NK-92 (cell line): ENCODE data around the gene HELLS.
"Not testable (repeated sequence)": the region's sequence is repeated elsewhere in the genome, so short reads cannot be mapped to it uniquely, and the experiment has no call there.

Experiments used
- DNase-seq: peaks from one replicate; lab custom pipeline; 2025; ENCODE audit not compliant: unreplicated experiment; lab: John Stamatoyannopoulos, UW

Gene HELLS

DNA sequence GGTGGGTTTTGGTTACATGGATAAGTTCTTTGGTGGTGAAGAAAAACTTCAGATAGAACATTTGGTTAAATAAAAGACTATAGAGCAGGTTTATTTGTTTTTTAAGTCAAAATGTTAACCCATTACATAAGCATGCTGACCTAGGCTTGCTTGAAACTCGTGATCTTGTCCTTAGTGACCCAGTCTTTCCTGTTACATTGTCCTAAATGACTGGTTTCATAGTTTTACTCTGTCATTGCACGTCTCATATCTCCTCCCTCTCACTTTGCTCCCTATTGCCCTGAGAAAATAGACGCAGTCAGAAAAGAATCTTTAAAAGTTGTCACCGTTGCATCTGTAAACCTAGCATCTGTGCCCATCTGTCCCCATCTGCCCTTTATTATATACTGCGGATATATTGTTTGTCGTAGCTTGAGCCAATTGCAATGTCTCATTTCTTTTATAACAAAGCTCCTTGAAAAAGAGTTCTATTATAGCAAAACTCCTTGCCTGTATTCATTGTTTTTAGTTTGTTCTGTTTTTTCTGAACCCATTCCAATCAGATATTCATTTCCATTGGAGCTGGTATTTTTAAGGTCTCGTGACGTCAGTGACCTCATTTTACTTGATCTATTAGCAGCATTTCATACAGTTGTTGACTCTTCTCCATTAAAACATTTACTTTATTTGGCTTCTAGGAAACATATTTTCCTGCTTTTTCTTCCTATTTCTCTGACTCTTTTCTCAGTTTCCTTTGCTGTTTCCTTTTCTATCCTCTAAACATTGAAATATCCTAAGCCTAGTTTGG is 57.3 kb downstream of the HELLS start:
- no peak for DNase-seq

DNA sequence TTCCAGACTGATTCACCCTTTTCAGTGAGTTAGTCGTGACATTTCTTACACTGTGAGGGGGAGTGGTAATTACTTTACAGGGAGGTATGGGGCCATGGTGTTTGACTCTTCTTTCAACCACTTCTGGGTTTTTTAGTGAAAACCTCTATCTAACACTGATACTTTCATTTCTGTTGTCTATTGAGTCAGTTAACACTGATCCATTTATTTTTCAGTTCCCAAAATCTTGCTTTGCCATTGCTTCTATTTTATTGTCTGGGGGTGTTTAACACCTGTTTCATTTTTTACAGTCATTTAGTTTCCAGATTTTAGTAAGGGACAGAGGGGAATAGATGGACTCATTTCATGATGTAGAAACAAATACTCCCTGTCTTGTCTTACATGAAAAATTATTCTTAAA is 61.5 kb downstream of the HELLS start:
- no peak for DNase-seq

DNA sequence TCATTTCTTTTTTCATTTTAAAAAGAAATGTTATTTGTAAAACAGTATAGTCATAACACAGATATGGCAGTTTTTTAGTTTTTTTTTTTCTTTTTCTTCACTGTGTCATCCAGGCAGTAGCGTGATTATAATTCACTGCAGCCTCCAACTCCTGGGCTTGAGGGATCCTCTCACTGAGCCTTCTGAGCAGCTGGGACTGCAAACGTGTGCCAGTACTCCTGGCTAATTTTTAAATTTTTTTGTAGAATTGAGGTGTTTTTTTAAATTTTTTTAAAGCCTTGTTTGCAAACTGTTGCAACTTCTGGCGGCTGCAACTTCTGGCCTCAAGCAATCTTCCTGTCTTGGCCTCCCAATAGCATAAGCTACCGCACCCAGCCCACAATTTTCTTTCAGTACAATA is 63.0 kb downstream of the HELLS start:
- no peak for DNase-seq

DNA sequence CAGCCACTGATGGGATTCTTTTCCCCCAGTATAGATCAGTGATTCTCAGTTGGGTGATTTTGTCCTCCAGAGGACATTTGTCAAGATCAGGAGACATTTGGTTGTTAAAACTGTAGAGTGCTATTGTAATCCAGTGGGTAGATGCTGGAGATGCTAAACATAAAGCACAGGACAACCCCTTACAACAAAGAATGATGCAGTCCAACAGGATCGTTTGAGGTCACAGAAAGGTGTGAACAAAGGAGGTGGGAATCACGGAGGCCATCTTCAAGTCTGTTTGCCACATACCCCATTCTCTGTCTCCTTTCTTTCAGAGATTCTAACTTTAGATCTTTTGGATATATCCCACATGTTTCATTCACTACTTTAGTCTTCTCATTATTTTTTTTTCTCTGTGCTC is 69.0 kb downstream of the HELLS start:
- no peak for DNase-seq

DNA sequence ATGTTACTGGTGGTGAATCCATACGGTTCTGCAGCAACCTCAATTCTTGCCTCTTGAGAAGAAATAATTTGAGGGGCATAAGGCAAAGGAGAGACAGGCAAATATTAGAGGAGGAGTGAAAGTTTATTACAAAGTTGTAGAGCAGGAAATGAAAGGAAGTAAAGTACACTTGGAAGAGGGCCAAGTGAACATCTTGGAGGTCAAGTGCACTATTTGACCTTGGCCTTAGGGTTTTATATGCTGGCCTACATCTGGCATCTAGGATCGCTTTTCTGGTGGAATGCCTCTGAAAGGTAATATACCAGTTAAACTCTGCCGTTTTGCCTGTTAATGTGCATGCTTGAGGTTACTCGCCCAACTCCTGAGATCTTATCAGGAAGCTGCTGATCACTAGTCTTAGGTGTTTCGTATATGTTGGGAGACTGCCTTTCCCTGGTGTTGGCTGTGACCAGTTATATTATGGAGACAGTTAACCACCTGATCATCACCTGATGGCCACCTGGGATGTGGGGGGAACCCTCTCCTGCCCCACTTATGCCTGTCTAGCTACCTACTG is 71.9 kb downstream of the HELLS start:
- no peak for DNase-seq

DNA sequence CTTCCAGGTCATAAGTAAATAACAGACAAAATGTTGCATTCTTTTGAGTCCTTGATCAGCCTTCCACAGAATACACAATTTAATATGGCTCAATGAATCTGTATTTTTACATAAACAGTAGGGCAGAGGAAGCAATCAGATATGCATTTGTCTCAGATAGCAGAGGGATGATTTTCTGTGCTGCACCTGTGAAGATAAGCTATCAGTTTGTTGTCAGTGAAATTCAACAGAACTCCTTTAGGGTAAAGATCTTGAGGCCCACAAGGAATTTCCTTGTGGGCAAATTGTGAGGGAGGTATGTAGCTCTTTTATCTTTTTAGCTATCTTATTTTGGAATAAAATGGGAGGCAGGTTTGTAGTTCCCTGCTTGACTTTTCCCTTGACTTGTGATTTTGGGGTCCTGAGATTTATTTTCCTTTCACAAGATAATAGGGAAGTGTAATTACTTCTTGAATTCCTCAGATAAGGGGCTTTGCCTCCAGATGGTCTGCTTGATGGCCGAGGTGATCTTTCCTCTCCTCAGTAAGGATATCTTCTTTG is 77.1 kb downstream of the HELLS start:
- no peak for DNase-seq

DNA sequence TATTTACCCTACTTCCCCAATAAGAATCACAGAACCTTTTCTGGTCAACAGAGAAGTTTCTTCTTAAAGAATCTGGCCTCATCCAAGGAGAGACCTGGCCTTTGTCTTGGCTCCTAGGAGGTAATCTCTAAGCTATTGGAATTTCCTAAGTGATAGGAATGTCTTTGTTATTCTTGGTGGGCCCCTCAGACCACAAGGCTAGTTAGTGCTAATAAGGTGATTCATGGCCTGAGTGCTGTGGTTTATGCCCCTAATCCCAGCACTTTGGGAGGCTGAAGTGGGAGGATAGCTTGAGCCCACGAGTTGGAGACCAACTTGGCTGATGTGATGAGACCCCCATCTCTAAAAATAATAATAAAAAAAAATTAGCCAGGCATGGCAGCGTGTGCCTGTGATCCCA is 78.0 kb downstream of the HELLS start:
- DNase-seq: no peak

DNA sequence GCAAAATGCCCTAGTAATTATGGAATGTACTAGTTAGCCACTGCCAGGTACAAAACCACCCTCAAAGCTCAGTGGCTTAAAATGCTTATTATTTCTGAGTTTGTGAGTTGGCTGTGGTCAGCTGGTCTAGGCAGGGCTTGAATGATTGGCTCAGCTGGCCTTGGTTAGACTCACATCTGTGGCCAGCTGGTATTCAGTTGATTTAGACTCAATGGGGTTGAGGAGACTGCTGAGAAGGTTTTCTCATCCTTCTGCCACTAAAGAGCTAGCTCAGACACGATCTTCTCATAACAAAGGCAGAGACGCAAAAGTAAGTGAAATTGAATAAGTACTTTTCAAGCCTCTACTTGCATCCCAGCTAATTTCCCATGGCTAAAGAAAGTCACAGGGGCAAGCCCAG is 80.9 kb downstream of the HELLS start:
- no peak for DNase-seq

DNA sequence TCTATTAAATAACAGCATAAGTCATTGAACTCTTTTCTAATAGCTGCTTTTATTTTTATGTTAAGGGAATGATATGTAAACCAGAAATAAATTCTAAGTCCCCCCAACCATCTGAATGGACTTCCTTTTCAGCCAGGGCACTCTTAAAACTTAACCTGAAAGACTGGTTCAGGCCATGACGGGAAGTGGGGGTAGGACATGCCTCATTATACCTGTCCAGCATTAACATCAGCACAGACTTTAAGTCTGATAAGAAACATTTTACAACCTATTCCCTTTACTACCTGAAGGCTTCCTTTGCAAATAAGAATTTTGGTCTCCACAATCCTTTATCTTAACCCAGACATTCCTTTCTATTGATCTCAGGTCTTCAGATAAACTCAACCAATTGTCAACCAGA is 81.9 kb downstream of the HELLS start:
- DNase-seq: no peak

DNA sequence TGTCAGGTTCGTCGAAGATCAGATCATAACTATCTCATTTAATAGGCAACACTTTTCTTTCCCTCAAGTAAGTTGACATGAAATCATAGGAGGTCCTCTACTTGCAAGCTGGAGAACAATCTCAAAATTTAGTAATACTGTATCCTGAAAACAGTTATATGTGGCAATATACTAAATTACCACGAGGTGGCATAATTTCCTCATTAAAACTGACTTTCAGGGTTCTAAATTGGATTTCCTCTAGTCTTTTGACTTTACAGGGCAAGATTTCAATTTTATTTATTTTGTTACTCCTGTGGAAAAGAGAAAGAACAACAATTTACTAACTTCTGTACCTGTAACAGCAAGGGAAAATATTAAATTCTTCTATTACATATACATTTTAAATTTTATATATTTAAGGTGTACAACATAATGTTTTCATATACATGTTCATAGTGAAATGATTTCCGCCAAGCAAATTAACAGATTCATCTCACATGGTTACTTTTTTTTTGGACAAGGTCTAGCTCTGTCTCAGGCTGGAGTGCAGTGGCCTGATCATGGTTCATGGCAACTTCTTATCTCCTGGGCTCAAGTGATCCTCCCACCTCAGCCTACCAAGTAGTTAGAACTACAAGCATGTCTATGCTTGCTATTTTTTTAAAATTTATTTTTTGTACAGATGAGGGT is 84.6 kb downstream of the HELLS start:
- DNase-seq: no peak

DNA sequence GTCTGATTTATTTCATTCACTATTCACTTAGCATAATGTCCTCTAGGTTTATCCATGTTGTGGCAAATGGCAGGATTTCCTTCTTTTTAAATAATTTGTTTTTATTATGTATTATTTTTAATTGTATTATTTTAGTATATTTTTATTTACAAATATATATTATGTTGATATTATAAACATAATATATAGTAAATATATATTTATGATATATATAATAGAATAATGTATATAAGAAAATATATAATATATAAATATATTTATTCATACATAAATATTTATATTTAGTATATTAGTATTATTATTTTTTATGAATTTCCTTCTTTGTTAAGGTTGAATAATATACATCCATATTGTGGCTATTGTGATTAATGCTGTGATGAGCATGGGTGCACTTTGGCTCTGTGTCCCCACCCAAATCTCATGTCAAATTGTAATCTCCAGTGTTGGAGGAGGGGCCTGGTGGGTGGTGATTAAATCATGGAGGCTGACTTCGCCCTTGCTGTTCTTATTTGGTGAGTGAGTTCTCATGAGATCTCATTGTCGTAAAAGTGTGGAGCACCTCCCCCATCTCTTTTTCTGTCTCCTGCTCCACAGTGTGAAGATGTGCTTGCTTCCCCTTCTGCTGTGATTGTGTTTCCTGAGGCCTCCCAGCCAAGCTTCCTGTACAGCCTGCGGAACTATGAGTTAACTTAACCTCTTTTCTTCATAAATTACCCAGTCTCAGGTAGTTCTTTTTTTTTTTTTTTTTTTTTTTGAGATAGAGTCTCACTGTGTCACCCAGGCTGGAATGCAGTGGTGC is 85.7 kb downstream of the HELLS start:
- no peak for DNase-seq

DNA sequence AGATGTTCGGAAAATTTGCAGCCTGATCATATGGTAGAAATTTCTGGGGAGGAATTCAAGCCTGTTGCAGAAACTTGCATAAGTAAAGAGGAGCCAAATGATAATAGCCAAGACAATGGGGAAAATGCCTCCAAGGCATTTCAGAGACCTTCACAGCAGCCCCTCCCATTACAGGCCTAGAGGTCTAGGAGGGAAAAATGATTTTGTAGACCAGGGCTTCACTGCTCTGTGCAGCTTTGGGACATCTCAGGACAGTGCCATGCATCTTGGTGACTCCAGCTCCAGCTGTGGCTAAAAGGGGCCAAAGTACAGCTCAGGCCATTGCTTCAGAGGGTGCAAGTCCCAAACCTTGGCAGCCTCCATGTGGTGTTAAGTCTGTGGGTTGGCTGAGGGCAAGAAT is 87.4 kb downstream of the HELLS start:
- no peak for DNase-seq

DNA sequence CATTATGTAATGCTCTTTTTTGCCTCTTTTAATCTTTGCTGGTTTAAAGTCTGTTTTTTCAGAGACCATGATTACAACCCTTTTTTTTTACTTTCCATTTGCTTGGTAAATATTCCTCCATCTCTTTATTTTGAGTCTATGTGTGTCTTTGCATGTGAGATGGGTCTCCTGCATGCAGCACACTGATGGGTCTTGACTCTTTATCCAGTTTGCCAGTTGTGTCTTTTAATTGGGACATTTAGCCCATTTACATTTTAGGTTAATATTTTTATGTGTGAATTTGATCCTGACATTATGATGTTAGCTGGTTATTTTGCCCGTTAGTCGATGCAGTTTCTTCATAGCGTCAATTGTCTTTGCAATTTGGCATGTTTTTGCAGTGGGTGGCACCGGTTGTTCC is 92.5 kb downstream of the HELLS start:
- DNase-seq: not testable (repeated sequence)

DNA sequence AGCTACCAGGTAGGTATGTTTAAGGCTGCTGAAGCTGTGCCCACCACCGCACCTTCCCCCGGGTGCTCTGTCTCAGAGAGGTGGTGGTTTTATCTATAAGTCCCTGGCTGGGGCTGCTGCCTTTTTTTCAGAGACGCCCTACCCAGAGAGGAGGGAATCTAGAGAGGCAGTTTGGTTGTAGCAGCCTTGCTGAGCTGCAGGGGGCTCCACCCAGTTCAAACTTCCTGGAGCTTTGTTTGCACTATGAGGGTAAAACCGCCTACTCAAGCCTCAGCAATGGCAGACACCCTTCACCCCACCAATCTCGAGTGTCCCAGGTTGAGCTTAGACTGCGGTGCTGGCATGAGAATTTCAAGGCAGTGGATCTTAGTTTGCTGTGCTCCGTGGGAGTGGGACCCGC is 94.3 kb downstream of the HELLS start:
- DNase-seq: no peak

DNA sequence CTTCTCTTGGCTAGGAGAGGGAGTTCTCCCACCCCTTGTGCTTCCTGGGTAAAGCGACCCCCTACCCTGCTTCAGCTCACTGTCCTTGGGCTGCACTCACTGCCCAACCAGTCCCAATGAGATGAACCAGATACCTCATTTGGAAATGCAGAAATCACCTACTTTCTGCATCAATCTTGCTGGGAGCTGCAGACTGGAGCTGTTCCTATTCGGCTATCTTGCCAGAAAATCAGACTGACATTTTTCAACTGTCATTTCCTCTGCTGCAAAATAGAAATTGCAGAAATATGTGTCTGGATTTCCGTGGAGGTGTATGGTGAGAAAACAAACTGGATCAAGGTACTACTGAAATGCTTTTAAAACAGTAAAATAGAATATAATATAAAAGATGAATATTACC is 95.0 kb downstream of the HELLS start:
- DNase-seq: no peak

DNA sequence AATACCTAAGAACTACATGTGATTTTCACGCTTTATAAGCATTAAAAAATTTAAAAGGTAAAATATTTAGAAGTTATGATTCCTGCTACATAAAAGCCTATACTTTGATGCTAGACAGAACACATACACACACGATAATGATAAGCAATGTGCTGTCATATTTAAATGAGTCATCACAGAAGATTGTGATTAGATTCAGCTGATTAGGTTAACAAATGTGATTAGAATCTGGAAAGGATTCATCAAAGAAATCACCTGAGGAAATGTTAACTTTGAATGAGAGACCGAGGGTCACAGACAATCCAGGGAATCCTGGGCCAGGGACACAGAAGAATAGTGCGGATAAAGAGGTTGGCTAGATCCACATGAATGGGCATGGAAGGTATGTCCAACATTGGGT is 95.9 kb downstream of the HELLS start:
- no peak for DNase-seq

DNA sequence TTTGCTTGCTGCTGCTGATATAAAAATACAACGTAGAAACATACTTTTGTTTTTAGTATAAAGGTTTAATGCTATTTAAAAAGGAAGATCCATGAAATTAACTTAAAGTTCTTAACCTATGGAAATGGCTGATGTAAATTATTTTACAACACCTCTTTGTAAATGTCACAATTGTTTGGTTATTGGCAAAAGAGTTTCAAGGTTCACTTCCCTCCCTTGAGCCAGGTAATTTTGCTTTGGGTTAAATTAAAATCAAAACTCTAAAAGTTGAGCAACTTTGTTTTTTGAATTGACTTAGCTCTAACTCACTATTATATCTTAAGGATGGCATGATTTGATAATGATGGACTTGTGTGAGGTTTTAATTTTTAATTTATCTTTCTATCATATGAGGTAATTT is 98.8 kb downstream of the HELLS start:
- DNase-seq: no peak

DNA sequence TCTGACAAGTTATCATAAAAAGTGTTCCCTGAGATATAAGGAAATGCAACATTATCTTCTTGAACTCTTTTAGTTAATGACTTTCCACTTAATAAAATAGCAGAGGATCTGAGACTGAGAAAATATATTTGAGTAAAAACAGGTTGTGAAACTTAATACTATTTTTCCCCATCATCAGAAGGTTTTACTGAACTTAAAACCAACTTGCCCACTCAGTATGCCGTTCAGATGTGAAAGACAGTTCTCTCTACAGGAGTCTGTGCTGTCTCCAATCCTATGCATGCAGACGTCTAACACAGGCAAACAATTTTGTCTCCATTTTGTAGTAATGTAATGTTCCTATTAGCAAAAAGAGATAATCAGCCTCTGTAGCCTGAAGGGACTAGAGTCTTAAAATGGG is 99.7 kb downstream of the HELLS start:
- DNase-seq: no peak
